Measurements from ENCODE around the gene CLEC9A. TPM values are rescaled to one million over a fixed set of nuclear protein-coding genes. Genes with fewer than 3 reads are reported as not detected.

The CLEC9A gene
- total RNA-seq, 2 donors from 2014 or later = 0.47 TPM; not detected in 1

DNA sequence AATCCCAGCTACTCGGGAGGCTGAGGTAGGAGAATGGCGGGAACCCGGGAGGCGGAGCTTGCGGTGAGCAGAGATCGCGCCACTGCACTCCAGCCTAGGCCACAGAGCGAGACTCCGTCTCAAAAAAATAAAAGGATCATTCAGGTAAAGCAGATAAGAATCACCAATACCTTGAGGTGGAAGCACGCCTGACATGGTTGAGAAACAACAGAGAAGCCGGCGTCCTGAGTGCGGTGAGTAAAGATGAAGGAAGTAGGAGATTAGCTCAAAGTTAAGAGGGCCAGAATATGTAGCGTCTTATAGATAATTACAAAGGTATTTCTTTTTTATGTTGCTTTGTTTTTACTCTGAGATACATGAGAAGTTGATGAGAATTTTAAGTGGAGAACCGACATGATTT, 84.8 kb downstream of the CLEC9A start:
- no peak overlapping the region for H3K4me3 ChIP-seq
- H3K9ac ChIP-seq (ENCODE audit: low read depth in 2 of 2, low read length in 2 of 2) = no peak overlapping the region
- H3K4me1 ChIP-seq = no peaks in the 10 kb centered on the region
- H3K9me3 ChIP-seq = no peaks in the 10 kb centered on the region
- no peak overlapping the region for H3K27ac ChIP-seq
- intact Hi-C loops (cut with DNase I) = no loop called here
- no peaks in the 10 kb centered on the region for H3K36me3 ChIP-seq
- DNase-seq = no peak
- no peaks in the 10 kb centered on the region for H3K27me3 ChIP-seq
- no peak for TF ChIP-seq CTCF (IDR thresholded peaks at IDR 0.05)

Other genes with a start within 250 kb of the CLEC9A start
- under 1 TPM; 0.40 to 0.61 TPM for gene KLRF1, start 203.2 kb upstream of the CLEC9A start, total RNA-seq
- 1 to 10 TPM; 1.7 to 6.7 TPM for gene CLEC2B, start 161.3 kb upstream of the CLEC9A start, total RNA-seq
- not detected for gene KLRF2, start 149.2 kb upstream of the CLEC9A start, total RNA-seq
- gene CLEC2A, start 98.3 kb upstream of the CLEC9A start, total RNA-seq = not detected
- under 1 TPM; 0.59 to 0.72 TPM for gene CLEC12A, start 59.3 kb upstream of the CLEC9A start, total RNA-seq
- not detected for gene CLEC1B, start 31.6 kb upstream of the CLEC9A start, total RNA-seq
- not detected for gene CLEC12B, start 20.1 kb upstream of the CLEC9A start, total RNA-seq
- gene CLEC1A, start 68.3 kb downstream of the CLEC9A start, total RNA-seq = 1 to 10 TPM; 1.7 to 1.8 TPM
- 1 to 10 TPM; 1.1 to 6.8 TPM for gene CLEC7A, start 99.5 kb downstream of the CLEC9A start, total RNA-seq
- under 1 TPM; 0.20 to 0.77 TPM for gene OLR1, start 141.4 kb downstream of the CLEC9A start, total RNA-seq
- not detected for gene TMEM52B, start 148.3 kb downstream of the CLEC9A start, total RNA-seq
- 10 to 100 TPM; 12.8 to 42.8 TPM for gene GABARAPL1, start 182.2 kb downstream of the CLEC9A start, total RNA-seq

Measured in colonic mucosa (tissue), 4 donors.